Endodermal cell (in vitro differentiated cells): ENCODE data around the gene ATMIN. TPM values are rescaled to one million over a fixed set of nuclear protein-coding genes. Genes with fewer than 3 reads are reported as not detected.

Experiments used
- DNase-seq: peaks from one replicate; pipeline ENCODE4 v3.0.0-alpha.2; 2017
- H3K27ac ChIP-seq: 2 replicates; pipeline ENCODE4 v1.5.1; 2013; ENCODE audit warnings: mild to moderate bottlenecking, low read depth, low read length, moderate library complexity
- H3K27me3 ChIP-seq: 2 replicates; pipeline ENCODE4 v1.6.1; 2013; ENCODE audit warnings: mild to moderate bottlenecking, low read length, moderate library complexity; ENCODE audit not compliant: insufficient read depth, control insufficient read depth, poor library complexity, severe bottlenecking
- H3K36me3 ChIP-seq: 2 replicates; pipeline ENCODE4 v1.7.0; 2013; ENCODE audit warnings: mild to moderate bottlenecking, low read length, moderate library complexity; ENCODE audit not compliant: control insufficient read depth, insufficient read depth
- H3K4me1 ChIP-seq: one replicate; pipeline ENCODE4 v1.7.0; 2013; ENCODE audit warnings: low read length; ENCODE audit not compliant: control insufficient read depth, insufficient read depth
- H3K4me3 ChIP-seq: 2 replicates; pipeline ENCODE4 v1.5.1; 2013; ENCODE audit warnings: mild to moderate bottlenecking, low read length, moderate library complexity
- H3K9ac ChIP-seq: 2 replicates; pipeline ENCODE4 v1.6.1; 2013; ENCODE audit warnings: mild to moderate bottlenecking, low read length, moderate library complexity; ENCODE audit not compliant: poor library complexity, severe bottlenecking; ENCODE audit errors: extremely low read depth
- H3K9me3 ChIP-seq: 2 replicates; pipeline ENCODE4 v1.6.1; 2013; ENCODE audit warnings: mild to moderate bottlenecking, low read length, moderate library complexity; ENCODE audit not compliant: control insufficient read depth
- H3K27ac Mint-ChIP-seq: 2 replicates; pipeline ENCODE4 v1.8.0; 2020; ENCODE audit warnings: mixed read lengths
- H3K27me3 Mint-ChIP-seq: 2 replicates; pipeline ENCODE4 v1.8.0; 2021; ENCODE audit warnings: mild to moderate bottlenecking, mixed read lengths; ENCODE audit not compliant: insufficient read depth
- H3K36me3 Mint-ChIP-seq: 2 replicates; pipeline ENCODE4 v1.8.0; 2020; ENCODE audit warnings: low read depth, mixed read lengths
- H3K4me1 Mint-ChIP-seq: 2 replicates; pipeline ENCODE4 v1.8.0; 2020; ENCODE audit warnings: mixed read lengths
- H3K4me3 Mint-ChIP-seq: 2 replicates; pipeline ENCODE4 v1.8.0; 2020; ENCODE audit warnings: mild to moderate bottlenecking, moderate library complexity, mixed read lengths
- H3K9me3 Mint-ChIP-seq: 2 replicates; pipeline ENCODE4 v1.8.0; 2020; ENCODE audit warnings: mild to moderate bottlenecking, mixed read lengths
- CTCF ChIP-seq: fragments of 200-600 bp; sonication (generic); conservative IDR thresholded peaks from 2 replicates; pipeline ENCODE4 v1.5.0; 2021; ENCODE audit warnings: antibody characterized with exemption, mild to moderate bottlenecking
- WGBS, 2 experiments: methylation state at CpG; one replicate each; pipeline versions ENCODE4 v1.1.5 to v1.1.7; 2013; ENCODE audit warnings: missing lambda C conversion rate in 2 of 2, mixed read lengths in 1 of 2; ENCODE audit not compliant: insufficient coverage in 1 of 2, insufficient read length in 1 of 2; 5-methylcytosine and 5-hydroxymethylcytosine counted together
- total RNA-seq, 2 donors: library from RNA; stranded (reverse); fragmentation: NEBNext Ultra II Directional in 1 of 2; extraction: Animal tissue kit (Norgen Biotek cat#: 25700) in 1 of 2; gene quantifications; 2 replicates in 1 of 2; 3 replicates in 1 of 2; pipeline ENCODE4 v1.2.1, GENCODE V29; 2021

The ATMIN gene
- total RNA-seq, 2 donors from 2014 or later = 45.7 to 53.6 TPM

DNA sequence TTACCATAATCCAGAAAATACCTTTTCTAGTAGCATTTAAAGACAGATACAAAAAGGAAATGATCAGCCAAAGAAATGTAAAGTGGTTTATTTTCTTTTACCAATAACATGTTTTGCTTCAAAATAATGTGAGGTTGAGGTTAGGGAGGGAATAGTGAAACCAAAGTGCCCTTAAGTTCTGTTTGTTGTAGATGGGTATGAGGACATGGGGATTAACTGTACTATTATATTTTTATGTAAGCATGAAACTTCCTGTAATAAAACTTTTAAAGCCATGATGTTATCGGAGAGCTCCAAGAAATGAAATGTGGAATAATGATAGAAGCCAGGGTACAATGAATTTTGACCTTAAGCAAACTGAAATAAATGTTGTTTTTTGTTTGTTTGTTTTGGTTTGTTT, 31.5 kb downstream of the ATMIN start:
- Mint-ChIP-seq H3K4me1 (no peaks in the 10 kb centered on the region), H3K27me3 (no peaks in the 10 kb centered on the region), H3K9me3 (no peaks in the 10 kb centered on the region), H3K36me3 (peaks cover 19% of the 10 kb centered on the region), H3K27ac (no peak overlapping the region), H3K4me3 (no peak overlapping the region)
- peaks cover 9% of the 10 kb centered on the region for H3K36me3 ChIP-seq
- H3K27ac ChIP-seq = no peak overlapping the region
- no peak overlapping the region for H3K9ac ChIP-seq
- H3K4me3 ChIP-seq = no peak overlapping the region
- no peak for TF ChIP-seq CTCF
- no peaks in the 10 kb centered on the region for H3K9me3 ChIP-seq
- no peak for DNase-seq
- H3K27me3 ChIP-seq = no peaks in the 10 kb centered on the region
- H3K4me1 ChIP-seq = no peaks in the 10 kb centered on the region
- 96 to 100% methylated on average over 1 of the region's 1 CpG for WGBS, 2 experiments

DNA sequence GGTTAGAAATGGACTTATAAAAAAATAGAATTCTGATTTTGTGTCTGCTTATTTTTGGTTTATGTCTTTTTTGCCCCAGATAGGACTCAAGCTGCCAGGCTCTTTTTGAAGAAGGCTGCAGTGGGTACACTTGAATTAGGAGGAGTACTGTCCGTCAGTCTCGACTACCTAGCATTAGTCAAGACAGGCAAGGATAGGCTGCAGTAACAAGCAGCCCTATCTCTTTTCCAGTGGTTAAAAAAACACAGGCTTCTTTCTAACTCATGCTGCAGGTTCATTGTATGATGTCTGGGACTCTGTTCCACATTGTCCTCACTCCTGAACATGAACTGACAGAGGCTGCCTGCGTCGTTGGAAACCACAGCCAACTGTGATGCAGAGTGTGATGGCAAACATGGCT, 33.4 kb downstream of the ATMIN start:
- no peak overlapping the region for H3K27ac Mint-ChIP-seq

DNA sequence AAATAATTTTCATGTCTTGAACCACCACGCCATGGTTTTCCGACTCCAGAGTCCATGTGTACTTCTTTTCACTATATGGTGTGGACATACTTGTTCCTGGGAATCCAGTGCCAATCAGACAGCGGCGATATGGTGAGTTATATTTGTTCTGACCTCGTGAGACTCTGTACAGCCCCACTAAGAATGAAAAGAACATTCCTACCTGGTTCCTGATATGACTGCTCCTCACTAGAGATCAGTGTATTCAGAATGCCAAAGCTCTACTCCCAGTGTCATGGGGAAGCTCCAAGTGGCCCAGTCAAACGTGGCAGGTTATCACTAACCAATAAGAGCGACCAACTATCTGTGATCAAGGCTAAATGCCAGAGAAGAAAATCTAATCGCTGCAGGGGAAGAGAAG, 35.3 kb downstream of the ATMIN start:
- H3K36me3 ChIP-seq = peaks cover 13% of the 10 kb centered on the region
- H3K9ac ChIP-seq = no peak overlapping the region
- H3K27ac Mint-ChIP-seq = no peak overlapping the region

More for the DNA sequence above, 33.4 kb downstream of the ATMIN start:
- H3K4me3 ChIP-seq = no peak overlapping the region
- TF ChIP-seq CTCF = no peak
- Mint-ChIP-seq H3K4me1 (peaks cover 5% of the 10 kb centered on the region), H3K4me3 (no peak overlapping the region), H3K27me3 (no peaks in the 10 kb centered on the region), H3K9me3 (no peaks in the 10 kb centered on the region), H3K36me3 (peaks cover 16% of the 10 kb centered on the region)
- no peaks in the 10 kb centered on the region for H3K9me3 ChIP-seq
- no peak for DNase-seq
- no peak overlapping the region for H3K27ac ChIP-seq
- H3K27me3 ChIP-seq = no peaks in the 10 kb centered on the region
- no peak overlapping the region for H3K9ac ChIP-seq
- H3K4me1 ChIP-seq = peaks cover 7% of the 10 kb centered on the region
- 91 to 100% methylated on average over 4 of the region's 4 CpGs for WGBS, 2 experiments
- H3K36me3 ChIP-seq = peaks cover 9% of the 10 kb centered on the region

More for the DNA sequence above, 35.3 kb downstream of the ATMIN start:
- 94 to 96% methylated on average over 7 of the region's 8 CpGs for WGBS, 2 experiments
- Histone ChIP-seq H3K4me1 (peaks cover 7% of the 10 kb centered on the region), H3K27ac (no peak overlapping the region), H3K27me3 (no peaks in the 10 kb centered on the region), H3K4me3 (no peak overlapping the region), H3K9me3 (no peaks in the 10 kb centered on the region)
- H3K4me1 Mint-ChIP-seq = peaks cover 5% of the 10 kb centered on the region
- peaks cover 16% of the 10 kb centered on the region for H3K36me3 Mint-ChIP-seq
- no peaks in the 10 kb centered on the region for H3K27me3 Mint-ChIP-seq
- H3K9me3 Mint-ChIP-seq = no peaks in the 10 kb centered on the region
- no peak for DNase-seq
- no peak overlapping the region for H3K4me3 Mint-ChIP-seq
- no peak for TF ChIP-seq CTCF
